HG02981 (cell line): ENCODE results near the gene TMED6.

Experiments used
- ATAC-seq: cut with Tn5 transposase; IDR thresholded peaks from one replicate; pipeline ENCODE4 v1.9.1; 2021; ENCODE audit warnings: mild to moderate bottlenecking, moderate library complexity; ENCODE audit not compliant: unreplicated experiment

TMED6 gene

DNA sequence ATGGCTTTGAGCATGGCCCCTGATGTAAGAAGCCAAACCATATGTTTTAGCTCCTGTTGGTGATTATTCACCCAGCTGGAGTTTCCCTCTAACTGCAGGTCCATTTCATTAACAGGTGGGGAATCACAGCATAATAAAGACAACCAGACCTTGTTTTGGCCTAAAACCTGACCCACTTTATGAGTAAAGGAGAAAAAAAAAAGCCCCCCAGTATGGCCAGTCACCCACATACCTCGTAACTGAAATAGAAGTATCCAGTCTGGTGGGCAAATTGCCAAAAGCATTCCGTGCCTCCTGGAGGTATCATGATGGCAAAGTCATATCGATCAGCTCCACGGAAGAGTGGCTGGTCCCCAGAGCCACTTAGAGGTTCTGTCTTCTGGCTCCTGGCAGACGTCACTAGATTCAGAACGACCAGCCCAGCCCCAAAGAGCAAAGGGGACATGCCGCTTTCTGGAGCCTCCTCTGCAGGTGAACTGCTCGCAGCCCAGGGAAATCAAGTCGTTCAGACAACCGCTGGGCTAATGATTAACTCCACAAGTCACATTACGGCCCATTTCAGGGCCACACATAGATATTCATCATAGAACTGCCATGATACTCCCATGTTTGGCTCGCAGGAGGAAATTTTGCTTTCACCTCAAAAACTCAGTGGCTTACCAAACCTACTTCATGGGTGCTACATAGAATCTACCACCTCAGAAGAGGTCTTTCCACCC, at the start of gene TMED6:
Gene TMED6 (minus strand): TSS at position 478 of the 719 bp plus-strand sequence. CDS start 33 bp downstream, at position 445.
- no peak for ATAC-seq

- no peak for ATAC-seq
These were observed 47.8 kb upstream of the TMED6 start for GRCh38 chr16:69399361-69399760.

GRCh38 chr16:69397821-69398521, 46.4 kb upstream of the TMED6 start:
- ATAC-seq = no peak

DNA sequence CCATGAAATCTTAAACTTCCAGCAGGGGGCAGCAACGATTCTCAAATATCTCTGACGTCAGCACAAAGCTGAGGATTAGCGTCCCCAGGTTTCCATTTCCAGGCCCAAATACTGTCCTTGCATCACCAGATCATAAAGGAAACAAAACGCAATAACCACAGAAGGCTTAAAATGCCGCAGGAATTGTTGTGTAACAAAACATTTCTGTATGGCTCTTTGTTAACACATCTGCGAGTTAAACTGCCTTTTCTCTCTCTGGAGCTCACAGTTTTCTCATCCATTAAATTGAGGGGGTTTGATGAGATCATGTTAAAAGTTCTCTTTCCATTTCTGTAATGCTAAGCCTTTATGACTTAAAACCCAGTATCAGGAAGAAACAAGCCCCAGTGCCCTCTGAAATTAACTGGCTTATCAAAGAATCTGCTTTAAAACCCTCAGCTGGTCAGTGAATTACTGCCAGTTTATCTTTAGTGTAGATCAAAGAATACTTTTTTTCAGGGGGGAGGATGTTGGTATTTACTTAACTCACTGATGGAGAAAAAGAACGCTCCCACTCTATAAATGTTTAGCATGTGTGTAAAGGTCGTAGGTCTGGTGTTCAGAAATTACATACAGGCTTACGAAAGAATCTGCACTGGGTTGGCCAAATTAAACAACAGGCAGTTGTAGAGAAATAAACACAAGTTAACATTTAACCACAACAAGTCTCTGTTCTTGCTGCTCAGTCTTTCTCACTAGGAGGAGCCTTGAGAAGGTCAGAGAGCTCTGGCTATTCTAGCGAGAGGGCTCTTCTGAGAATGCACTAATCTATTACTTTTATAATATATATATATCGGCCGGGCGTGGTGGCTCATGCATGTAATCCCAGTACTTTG, 44.8 kb upstream of the TMED6 start:
- no peak for ATAC-seq

DNA sequence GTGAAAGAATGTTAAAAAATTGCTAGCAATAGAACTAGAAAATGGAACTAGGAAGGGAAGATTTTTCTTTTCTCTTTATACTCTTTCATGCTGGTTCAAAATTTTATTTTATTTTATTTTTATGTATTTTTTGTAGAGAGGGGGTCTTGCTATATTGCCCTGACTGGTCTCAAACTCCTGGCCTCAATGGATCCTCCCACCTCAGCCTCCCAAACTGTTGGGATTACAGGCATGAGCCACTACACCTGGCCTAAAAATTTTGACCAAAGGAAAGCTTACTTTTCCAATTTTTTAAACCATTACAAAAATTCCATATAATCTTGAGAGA, 44.2 kb upstream of the TMED6 start:
- ATAC-seq = no peak

GRCh38 chr16:69393898-69394849, 42.6 kb upstream of the TMED6 start:
- ATAC-seq = no peak

DNA sequence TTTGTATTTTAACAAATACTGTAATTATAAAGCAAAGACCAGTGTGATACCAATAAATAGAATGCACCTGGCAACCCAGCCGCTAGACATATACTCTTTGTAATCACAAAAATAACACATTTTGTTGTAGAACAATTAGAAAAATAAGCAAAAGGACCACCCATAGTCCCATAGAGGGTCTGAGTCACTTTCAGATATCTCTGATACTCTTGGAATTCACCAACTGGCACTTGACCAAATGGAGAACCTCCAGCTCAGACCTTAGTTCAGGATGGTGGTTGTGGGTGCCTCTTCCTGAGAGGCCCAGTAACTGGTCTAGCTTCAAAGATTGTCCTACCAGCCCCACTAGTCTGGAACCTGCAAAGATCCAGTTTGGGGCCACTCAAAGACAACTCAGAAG, 35.0 kb upstream of the TMED6 start:
- ATAC-seq = no peak

DNA sequence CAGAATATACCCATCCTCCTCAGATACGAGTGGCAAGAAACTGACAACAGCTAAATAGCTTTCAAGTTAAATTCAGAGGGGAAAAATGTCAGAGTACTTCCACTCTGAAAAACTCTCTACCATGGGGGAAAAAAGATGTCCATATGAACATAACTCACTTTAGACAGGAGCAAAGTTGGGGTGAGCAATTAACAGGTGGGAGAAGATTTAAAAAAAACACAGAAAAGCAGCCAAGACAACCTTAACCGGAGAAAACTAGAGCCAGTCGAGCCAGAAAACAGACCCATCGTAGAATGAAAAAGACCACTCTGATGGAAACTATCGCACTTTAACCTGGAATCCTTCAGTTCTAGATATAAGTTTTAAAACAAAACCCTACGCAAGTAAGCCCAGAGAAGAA, 33.4 kb upstream of the TMED6 start:
- no peak for ATAC-seq

GRCh38 chr16:69382421-69382820, 30.8 kb upstream of the TMED6 start:
- ATAC-seq = no peak

- ATAC-seq = no peak
These were observed 29.6 kb upstream of the TMED6 start for GRCh38 chr16:69381231-69381630.

DNA sequence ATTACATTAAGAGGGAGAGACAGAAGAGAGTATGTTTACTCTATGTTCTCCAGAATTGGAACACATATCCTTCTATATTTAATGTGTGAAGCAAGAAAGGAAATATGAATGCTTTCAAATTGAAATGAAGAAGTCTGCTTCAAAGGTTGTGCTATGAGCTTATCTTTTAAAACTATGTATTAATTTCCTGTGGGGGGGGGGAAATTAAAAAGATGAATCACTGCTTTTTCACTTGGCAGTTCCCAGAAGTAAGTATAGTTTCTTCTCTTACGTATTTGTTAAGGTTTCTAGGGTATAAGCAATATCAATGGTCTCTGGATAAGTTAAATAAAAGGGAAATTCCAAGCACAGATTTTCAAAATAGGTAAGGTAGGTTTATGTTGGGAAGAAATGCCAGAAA, 27.2 kb upstream of the TMED6 start:
- no peak for ATAC-seq

DNA sequence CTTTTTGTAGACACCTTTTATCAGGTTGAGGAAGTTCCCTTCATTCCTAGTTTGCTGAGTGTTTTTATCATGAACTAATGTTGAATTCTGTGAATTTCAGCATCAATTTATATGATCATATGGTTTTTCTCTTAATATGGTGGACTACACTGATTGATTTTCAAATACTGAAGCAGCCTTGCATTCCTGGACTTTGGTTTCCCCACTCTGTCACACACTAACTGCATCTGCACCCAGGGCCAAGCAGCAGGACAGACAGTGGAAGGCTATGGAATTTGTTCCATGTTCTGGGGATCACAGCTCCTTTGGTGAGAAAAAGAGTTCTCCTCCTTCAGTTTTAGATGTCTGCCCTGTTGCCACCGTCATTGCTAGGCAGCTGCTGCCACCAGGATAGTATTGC, 26.4 kb upstream of the TMED6 start:
- ATAC-seq = no peak

GRCh38 chr16:69376393-69377059, 24.9 kb upstream of the TMED6 start:
- no peak for ATAC-seq

- no peak for ATAC-seq
These were observed 21.4 kb upstream of the TMED6 start for GRCh38 chr16:69373019-69373418.

DNA sequence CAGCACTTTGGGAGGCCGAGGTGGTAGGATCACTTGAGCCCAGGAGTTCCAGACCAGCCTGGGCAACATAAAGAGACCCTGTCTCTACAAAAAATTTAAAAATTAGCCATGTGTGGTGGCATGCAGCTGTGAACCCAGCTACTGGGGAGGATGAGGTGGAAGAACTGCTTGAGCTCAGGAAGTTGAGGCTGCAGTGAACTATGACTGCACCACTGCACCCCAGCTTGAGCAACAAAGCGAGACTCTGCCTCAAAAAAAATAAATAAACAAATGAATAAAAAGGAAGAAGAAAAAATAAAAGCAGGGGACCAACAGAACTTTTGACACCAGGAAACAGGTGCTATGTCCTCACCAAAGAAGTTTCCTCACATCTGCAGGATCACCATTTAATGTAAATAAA, 20.0 kb upstream of the TMED6 start:
- ATAC-seq = no peak

GRCh38 chr16:69368866-69369265, 17.3 kb upstream of the TMED6 start:
- ATAC-seq = no peak

- no peak for ATAC-seq
These were observed 16.4 kb upstream of the TMED6 start for GRCh38 chr16:69367980-69368379.

DNA sequence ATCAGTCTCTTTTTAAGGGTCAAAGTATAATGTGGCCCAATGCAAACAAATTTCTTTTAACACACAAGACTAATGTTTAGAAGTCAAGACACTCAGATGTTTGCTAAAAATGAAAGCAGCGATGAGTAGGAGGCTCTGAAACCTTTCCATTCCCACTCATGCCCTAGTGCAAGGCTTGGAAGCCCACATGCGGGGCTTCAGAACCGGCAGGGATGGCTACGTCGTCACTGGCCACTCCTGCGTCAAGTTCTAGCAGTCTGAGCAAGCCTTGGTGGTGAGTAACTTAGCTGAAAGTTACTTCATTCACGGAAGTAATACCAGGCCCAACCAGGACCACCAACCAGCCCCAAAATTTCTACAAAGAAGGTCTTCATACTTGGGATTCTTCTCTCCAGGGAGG, 14.8 kb upstream of the TMED6 start:
- no peak for ATAC-seq

DNA sequence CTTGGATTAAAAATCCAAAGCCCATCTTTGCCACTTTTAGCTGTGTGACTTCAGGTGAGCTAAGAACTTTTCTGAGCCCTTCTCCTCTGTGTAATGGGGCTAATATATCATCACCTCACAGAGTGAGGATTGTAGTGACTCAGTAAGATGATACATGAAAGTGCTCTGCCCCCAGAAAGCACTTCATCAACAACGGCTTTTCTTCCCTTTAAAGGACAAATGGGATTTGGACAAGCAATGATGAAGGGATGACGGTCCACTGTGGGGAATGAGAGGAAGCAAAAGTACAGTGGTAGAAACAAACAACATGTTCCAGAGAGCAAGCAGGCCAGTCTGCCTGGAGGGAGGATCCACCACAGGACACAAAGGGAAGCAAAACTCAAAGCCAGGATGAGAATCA, 14.3 kb upstream of the TMED6 start:
- no peak for ATAC-seq

DNA sequence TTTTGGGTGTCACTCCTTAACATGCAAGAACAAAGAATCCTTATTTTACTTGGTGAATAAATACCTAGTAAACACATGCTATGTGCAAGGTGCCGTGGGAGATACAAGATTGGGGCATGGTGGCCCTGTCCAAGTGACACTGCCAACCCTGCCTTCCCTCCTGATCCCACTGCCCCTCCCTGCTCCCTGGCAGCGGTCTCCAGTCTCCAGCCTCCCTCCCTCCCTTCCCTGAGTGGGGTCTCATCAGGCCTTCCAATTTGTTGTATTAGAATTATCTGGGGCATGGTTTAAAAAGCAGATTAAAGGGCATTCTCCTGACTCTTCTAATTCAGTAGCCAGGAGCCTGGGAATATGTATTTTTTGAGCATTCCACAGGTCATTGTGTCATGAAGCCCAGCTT, 12.5 kb upstream of the TMED6 start:
- no peak for ATAC-seq
